H9 (cell line): ENCODE data around the gene CDK9. TPM values are rescaled to one million over a fixed set of nuclear protein-coding genes. Genes with fewer than 3 reads are reported as not detected.

Source experiments
- DNase-seq: peaks from one replicate; pipeline ENCODE4 v3.0.0-alpha.2; 2017
- H2AFZ ChIP-seq: one replicate; pipeline ENCODE4 v1.6.1; 2013; ENCODE audit warnings: mild to moderate bottlenecking, low read length, control low read depth, moderate library complexity
- H2AK5ac ChIP-seq: 2 replicates; pipeline ENCODE4 v1.6.1; 2013; ENCODE audit warnings: low read length, control low read depth, mixed read lengths; ENCODE audit not compliant: insufficient read length
- H2BK120ac ChIP-seq: one replicate; pipeline ENCODE4 v1.6.1; 2013; ENCODE audit warnings: low read depth, mild to moderate bottlenecking, low read length, control low read depth, inconsistent platforms; ENCODE audit not compliant: poor library complexity, severe bottlenecking
- H2BK12ac ChIP-seq: 2 replicates; pipeline ENCODE4 v1.6.1; 2013; ENCODE audit warnings: low read length, control low read depth, mixed read lengths, low read depth; ENCODE audit not compliant: insufficient read length
- H2BK15ac ChIP-seq: 2 replicates; pipeline ENCODE4 v1.6.1; 2013; ENCODE audit warnings: low read depth, low read length, control low read depth
- H2BK20ac ChIP-seq: one replicate; pipeline ENCODE4 v1.6.1; 2013; ENCODE audit warnings: low read depth, mild to moderate bottlenecking, low read length, control low read depth, inconsistent platforms; ENCODE audit not compliant: poor library complexity, severe bottlenecking
- H2BK5ac ChIP-seq: 2 replicates; pipeline ENCODE4 v1.6.1; 2013; ENCODE audit warnings: low read length, control low read depth, mixed read lengths; ENCODE audit not compliant: insufficient read length
- H3K14ac ChIP-seq: 2 replicates; pipeline ENCODE4 v1.6.1; 2013; ENCODE audit warnings: low read length, control low read depth; ENCODE audit not compliant: insufficient read depth
- H3K18ac ChIP-seq: 2 replicates; pipeline ENCODE4 v1.6.1; 2013; ENCODE audit warnings: low read depth, mild to moderate bottlenecking, mixed read lengths, low read length, control low read depth; ENCODE audit not compliant: insufficient read length
- H3K23ac ChIP-seq: 2 replicates; pipeline ENCODE4 v1.6.1; 2013; ENCODE audit warnings: low read length, control low read depth, mixed read lengths, low read depth; ENCODE audit not compliant: insufficient read length
- H3K23me2 ChIP-seq: 2 replicates; pipeline ENCODE4 v1.6.1; 2013; ENCODE audit warnings: low read depth, mild to moderate bottlenecking, mixed read lengths, low read length, control low read depth; ENCODE audit not compliant: insufficient read length, poor library complexity, severe bottlenecking
- H3K27ac ChIP-seq: 2 replicates; pipeline ENCODE4 v1.5.1; 2013; ENCODE audit warnings: low read length, control low read depth, mixed read lengths, low read depth; ENCODE audit not compliant: insufficient read length
- H3K27me3 ChIP-seq: 2 replicates; pipeline ENCODE4 v1.6.1; 2013; ENCODE audit warnings: low read length, control low read depth, inconsistent platforms; ENCODE audit not compliant: insufficient read depth
- H3K4ac ChIP-seq: 2 replicates; pipeline ENCODE4 v1.6.1; 2013; ENCODE audit warnings: low read depth, mild to moderate bottlenecking, control low read depth, inconsistent platforms, low read length, moderate library complexity
- H3K4me1 ChIP-seq: 2 replicates; pipeline ENCODE4 v1.6.1; 2013; ENCODE audit warnings: low read length, control low read depth, inconsistent platforms; ENCODE audit not compliant: insufficient read depth
- H3K4me2 ChIP-seq: 2 replicates; pipeline ENCODE4 v1.6.1; 2013; ENCODE audit warnings: low read length, control low read depth, mixed read lengths; ENCODE audit not compliant: insufficient read length, insufficient read depth
- H3K56ac ChIP-seq: 2 replicates; pipeline ENCODE4 v1.6.1; 2013; ENCODE audit warnings: low read depth, mild to moderate bottlenecking, mixed read lengths, low read length, control low read depth; ENCODE audit not compliant: insufficient read length
- H3K79me1 ChIP-seq: 2 replicates; pipeline ENCODE4 v1.6.1; 2013; ENCODE audit warnings: low read depth, mild to moderate bottlenecking, moderate library complexity, low read length, control low read depth, inconsistent platforms; ENCODE audit not compliant: insufficient read depth, poor library complexity, severe bottlenecking
- H3K79me2 ChIP-seq: 2 replicates; pipeline ENCODE4 v1.6.1; 2013; ENCODE audit warnings: low read length, control low read depth, inconsistent platforms; ENCODE audit not compliant: insufficient read depth
- H3K9ac ChIP-seq: 2 replicates; pipeline ENCODE4 v1.6.1; 2013; ENCODE audit warnings: low read length, control low read depth, mixed read lengths; ENCODE audit not compliant: insufficient read length; ENCODE audit errors: extremely low read depth
- H3K9me3 ChIP-seq: one replicate; pipeline ENCODE4 v1.6.1; 2013; ENCODE audit warnings: low read depth, low read length, inconsistent platforms; ENCODE audit not compliant: control insufficient read depth
- H3T11ph ChIP-seq: one replicate; pipeline ENCODE4 v1.6.1; 2013; ENCODE audit warnings: mild to moderate bottlenecking, low read length, control low read depth, inconsistent platforms
- H4K20me1 ChIP-seq: one replicate; pipeline ENCODE4 v1.6.1; 2013; ENCODE audit not compliant: control insufficient read depth, insufficient read length, insufficient read depth
- H4K5ac ChIP-seq: 2 replicates; pipeline ENCODE4 v1.6.1; 2013; ENCODE audit warnings: low read depth, mild to moderate bottlenecking, mixed read lengths, low read length, control low read depth; ENCODE audit not compliant: insufficient read length
- H4K8ac ChIP-seq: replicated peaks from 2 replicates; pipeline ENCODE4 v1.6.1; 2013; ENCODE audit warnings: low read length, control low read depth, mixed read lengths, low read depth; ENCODE audit not compliant: insufficient read length
- H4K91ac ChIP-seq: 2 replicates; pipeline ENCODE4 v1.6.1; 2013; ENCODE audit warnings: low read depth, mild to moderate bottlenecking, moderate library complexity, mixed read lengths, low read length, control low read depth; ENCODE audit not compliant: insufficient read length
- H3K27ac Mint-ChIP-seq, 3 experiments: 2 replicates in 2 of 3; 3 replicates in 1 of 3; pipeline ENCODE4 v1.8.0; 2020 to 2021; ENCODE audit warnings: mixed read lengths in 3 of 3, mild to moderate bottlenecking in 1 of 3, moderate library complexity in 1 of 3
- H3K27me3 Mint-ChIP-seq: 2 replicates; pipeline ENCODE4 v1.8.0; 2021; ENCODE audit warnings: low read depth, mild to moderate bottlenecking, moderate library complexity, mixed read lengths
- H3K36me3 Mint-ChIP-seq, 3 experiments: 2 replicates in 2 of 3; 3 replicates in 1 of 3; pipeline ENCODE4 v1.8.0; 2020 to 2021; ENCODE audit warnings: low read depth in 3 of 3, mixed read lengths in 3 of 3; ENCODE audit not compliant: insufficient read depth in 1 of 3
- H3K4me1 Mint-ChIP-seq, 2 experiments: 2 replicates each; pipeline ENCODE4 v1.8.0; 2020; ENCODE audit warnings: mixed read lengths in 2 of 2
- H3K4me3 Mint-ChIP-seq, 2 experiments: 2 replicates in 1 of 2; 3 replicates in 1 of 2; pipeline ENCODE4 v1.8.0; 2020 to 2021; ENCODE audit warnings: mild to moderate bottlenecking in 2 of 2, mixed read lengths in 2 of 2, moderate library complexity in 1 of 2
- H3K9me3 Mint-ChIP-seq, 2 experiments: 2 replicates in 1 of 2; 3 replicates in 1 of 2; pipeline ENCODE4 v1.8.0; 2020; ENCODE audit warnings: mild to moderate bottlenecking in 2 of 2, mixed read lengths in 2 of 2, moderate library complexity in 1 of 2
- WGBS: extraction: QIAGEN DNeasy Blood & Tissue Kit; methylation state at CpG from one replicate; pipeline ENCODE4 v1.1.7; 2013; ENCODE audit warnings: missing lambda C conversion rate, low lambda C conversion rate, mixed read lengths; ENCODE audit not compliant: insufficient read length; ENCODE audit errors: extremely low coverage; 5-methylcytosine and 5-hydroxymethylcytosine counted together
- total RNA-seq: library from RNA; stranded (reverse); gene quantifications from 2 replicates; pipeline ENCODE4 v1.2.1, GENCODE V29; 2021
- TF ChIP-seq, protein P1 (sequence below): fragments of 200-600 bp; sonication (generic); conservative IDR thresholded peaks from 3 replicates; pipeline ENCODE4 v1.8.0; 2021; ENCODE audit warnings: antibody characterized with exemption, mild to moderate bottlenecking

The CDK9 gene
- total RNA-seq, 1 experiment from 2014 or later, result 85.7 TPM

DNA sequence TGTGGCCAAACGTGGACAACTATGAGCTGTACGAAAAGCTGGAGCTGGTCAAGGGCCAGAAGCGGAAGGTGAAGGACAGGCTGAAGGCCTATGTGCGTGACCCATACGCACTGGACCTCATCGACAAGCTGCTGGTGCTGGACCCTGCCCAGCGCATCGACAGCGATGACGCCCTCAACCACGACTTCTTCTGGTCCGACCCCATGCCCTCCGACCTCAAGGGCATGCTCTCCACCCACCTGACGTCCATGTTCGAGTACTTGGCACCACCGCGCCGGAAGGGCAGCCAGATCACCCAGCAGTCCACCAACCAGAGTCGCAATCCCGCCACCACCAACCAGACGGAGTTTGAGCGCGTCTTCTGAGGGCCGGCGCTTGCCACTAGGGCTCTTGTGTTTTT, 3.3 kb downstream of the CDK9 start:
- Histone ChIP-seq H3K23me2 (peaks cover 2% of the 10 kb centered on the region), H2AK5ac (no peak overlapping the region), H3K4me1 (no peaks in the 10 kb centered on the region), H3K14ac (no peak overlapping the region), H3T11ph (no peak overlapping the region), H2BK5ac (no peak overlapping the region), H3K18ac (no peak overlapping the region), H3K27me3 (no peaks in the 10 kb centered on the region), H2BK120ac (no peak overlapping the region), H3K79me1 (peaks cover 16% of the 10 kb centered on the region), H3K9ac (no peak overlapping the region), H4K8ac (no peak overlapping the region), H3K27ac (no peak overlapping the region), H3K56ac (no peak overlapping the region), H3K23ac (no peak overlapping the region), H4K91ac (no peak overlapping the region), H3K4me2 (no peak overlapping the region), H2BK15ac (no peak overlapping the region), H4K5ac (no peak overlapping the region), H3K79me2 (peaks cover 3% of the 10 kb centered on the region; the same call in 1 of the 2 replicates), H4K20me1 (no peaks in the 10 kb centered on the region), H2BK20ac (no peak overlapping the region), H2AFZ (no peak overlapping the region), H2BK12ac (no peak overlapping the region), H3K9me3 (no peaks in the 10 kb centered on the region), H3K4ac (no peak overlapping the region)
- peaks cover 41 to 59% (median 58%) of the 10 kb centered on the region in 3 experiments for H3K36me3 Mint-ChIP-seq
- no CpG with 5 or more reads among the region's 25 CpGs for WGBS
- peaks cover 13 to 27% of the 10 kb centered on the region in 2 experiments for H3K4me1 Mint-ChIP-seq
- TF ChIP-seq, protein P1, sequence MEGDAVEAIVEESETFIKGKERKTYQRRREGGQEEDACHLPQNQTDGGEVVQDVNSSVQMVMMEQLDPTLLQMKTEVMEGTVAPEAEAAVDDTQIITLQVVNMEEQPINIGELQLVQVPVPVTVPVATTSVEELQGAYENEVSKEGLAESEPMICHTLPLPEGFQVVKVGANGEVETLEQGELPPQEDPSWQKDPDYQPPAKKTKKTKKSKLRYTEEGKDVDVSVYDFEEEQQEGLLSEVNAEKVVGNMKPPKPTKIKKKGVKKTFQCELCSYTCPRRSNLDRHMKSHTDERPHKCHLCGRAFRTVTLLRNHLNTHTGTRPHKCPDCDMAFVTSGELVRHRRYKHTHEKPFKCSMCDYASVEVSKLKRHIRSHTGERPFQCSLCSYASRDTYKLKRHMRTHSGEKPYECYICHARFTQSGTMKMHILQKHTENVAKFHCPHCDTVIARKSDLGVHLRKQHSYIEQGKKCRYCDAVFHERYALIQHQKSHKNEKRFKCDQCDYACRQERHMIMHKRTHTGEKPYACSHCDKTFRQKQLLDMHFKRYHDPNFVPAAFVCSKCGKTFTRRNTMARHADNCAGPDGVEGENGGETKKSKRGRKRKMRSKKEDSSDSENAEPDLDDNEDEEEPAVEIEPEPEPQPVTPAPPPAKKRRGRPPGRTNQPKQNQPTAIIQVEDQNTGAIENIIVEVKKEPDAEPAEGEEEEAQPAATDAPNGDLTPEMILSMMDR, result no peak
- DNase-seq, result no peak
- H3K4me3 Mint-ChIP-seq, result no peak overlapping the region
- peaks cover 1% of the 10 kb centered on the region; the same call in 1 of the 2 replicates for H3K27me3 Mint-ChIP-seq
- no peaks in the 10 kb centered on the region for H3K9me3 Mint-ChIP-seq
- peak overlapping the region in 1 of 3 experiments; percentile 75; a peak in 3 of 7 replicates for H3K27ac Mint-ChIP-seq
